ENCODE measurements around the gene TCAIM. TPM values are rescaled to one million over a fixed set of nuclear protein-coding genes. Genes with fewer than 3 reads are reported as not detected.

The TCAIM gene
- total RNA-seq, 4 donors from 2014 or later = 15.5 to 26.9 (median 22.7) TPM

Other genes with a start within 250 kb of the TCAIM start
- gene TOPAZ1, start 96.9 kb upstream of the TCAIM start, total RNA-seq = not detected
- 1 to 10 TPM; 3.6 to 6.2 (median 3.8) TPM for gene ZNF445, start 138.9 kb downstream of the TCAIM start, total RNA-seq
- gene ZKSCAN7, start 216.4 kb downstream of the TCAIM start, total RNA-seq = 1 to 10 TPM; 1.0 to 1.6 (median 1.4) TPM
- under 1 TPM; 0.13 to 0.39 (median 0.28) TPM for gene ZNF660, start 246.2 kb downstream of the TCAIM start, total RNA-seq